Mesenchymal stem cell (in vitro differentiated cells and primary cell): Measurements from ENCODE around the gene C19orf12.

Source experiments
- DNase-seq: peaks from one replicate; pipeline ENCODE4 v3.0.0-alpha.2; 2013
- H2AFZ ChIP-seq: one replicate; pipeline ENCODE4 v1.6.1; 2013; ENCODE audit warnings: low read depth, mild to moderate bottlenecking, control low read depth, inconsistent platforms, low read length, moderate library complexity
- H2AK5ac ChIP-seq: 2 replicates; pipeline ENCODE4 v1.6.1; 2013; ENCODE audit warnings: low read length, moderate library complexity, mild to moderate bottlenecking, inconsistent platforms; ENCODE audit not compliant: severe bottlenecking
- H2BK120ac ChIP-seq: one replicate; pipeline ENCODE4 v1.6.1; 2013; ENCODE audit warnings: low read depth, mild to moderate bottlenecking, inconsistent platforms, low read length, moderate library complexity
- H2BK12ac ChIP-seq, 2 experiments: one replicate each; pipeline ENCODE4 v1.6.1; 2013; ENCODE audit warnings: inconsistent platforms in 2 of 2, low read length in 2 of 2, mild to moderate bottlenecking in 2 of 2, moderate library complexity in 2 of 2, control low read depth in 1 of 2
- H2BK15ac ChIP-seq: one replicate; pipeline ENCODE4 v1.6.1; 2013; ENCODE audit warnings: mild to moderate bottlenecking, low read depth, inconsistent platforms; ENCODE audit not compliant: poor library complexity, severe bottlenecking
- H2BK5ac ChIP-seq: 2 replicates; pipeline ENCODE4 v1.6.1; 2013; ENCODE audit warnings: low read depth, mild to moderate bottlenecking, low read length, control low read depth, inconsistent platforms; ENCODE audit not compliant: poor library complexity, severe bottlenecking
- H3K14ac ChIP-seq, 2 experiments: one replicate each; pipeline ENCODE4 v1.6.1; 2013; ENCODE audit warnings: inconsistent platforms in 2 of 2, low read length in 2 of 2, control low read depth in 1 of 2, mild to moderate bottlenecking in 1 of 2, moderate library complexity in 1 of 2
- H3K18ac ChIP-seq, 2 experiments: one replicate each; pipeline ENCODE4 v1.6.1; 2013; ENCODE audit warnings: inconsistent platforms in 2 of 2, low read length in 2 of 2, control low read depth in 1 of 2, low read depth in 1 of 2, mild to moderate bottlenecking in 1 of 2
- H3K23ac ChIP-seq, 2 experiments: one replicate each; pipeline ENCODE4 v1.6.1; 2013; ENCODE audit warnings: inconsistent platforms in 2 of 2, low read length in 2 of 2, mild to moderate bottlenecking in 2 of 2, moderate library complexity in 2 of 2, control low read depth in 1 of 2
- H3K27ac ChIP-seq: 2 replicates; pipeline ENCODE4 v1.5.1; 2013; ENCODE audit warnings: mild to moderate bottlenecking, moderate library complexity, low read length, control low read depth, inconsistent platforms; ENCODE audit not compliant: poor library complexity, severe bottlenecking
- H3K27me3 ChIP-seq, 2 experiments: 2 replicates each; pipeline versions ENCODE4 v1.6.1 to v1.7.0; 2013; ENCODE audit warnings: low read length in 2 of 2, mild to moderate bottlenecking in 2 of 2, moderate library complexity in 2 of 2, control low read depth in 1 of 2, inconsistent platforms in 1 of 2; ENCODE audit not compliant: control insufficient read depth in 1 of 2, insufficient read depth in 1 of 2
- H3K36me3 ChIP-seq, 2 experiments: 2 replicates each; pipeline versions ENCODE4 v1.6.1 to v1.7.0; 2013; ENCODE audit warnings: low read length in 2 of 2, control low read depth in 1 of 2, inconsistent platforms in 1 of 2, low read depth in 1 of 2, mild to moderate bottlenecking in 1 of 2; ENCODE audit not compliant: insufficient read depth in 2 of 2, control insufficient read depth in 1 of 2
- H3K4ac ChIP-seq, 2 experiments: one replicate each; pipeline ENCODE4 v1.6.1; 2013; ENCODE audit warnings: inconsistent platforms in 2 of 2, low read length in 2 of 2, mild to moderate bottlenecking in 2 of 2, moderate library complexity in 2 of 2, control low read depth in 1 of 2, low read depth in 1 of 2
- H3K4me1 ChIP-seq: 2 replicates; pipeline ENCODE4 v1.6.1; 2013; ENCODE audit warnings: low read depth, low read length, control low read depth; ENCODE audit not compliant: control insufficient read depth, insufficient read depth
- H3K4me2 ChIP-seq: 2 replicates; pipeline ENCODE4 v1.6.1; 2013; ENCODE audit warnings: low read length, mild to moderate bottlenecking, inconsistent platforms; ENCODE audit not compliant: poor library complexity, severe bottlenecking
- H3K4me3 ChIP-seq, 2 experiments: 2 replicates each; pipeline versions ENCODE4 v1.5.1 to v1.7.0; 2013; ENCODE audit warnings: low read length in 2 of 2, mild to moderate bottlenecking in 2 of 2, control low read depth in 1 of 2, low read depth in 1 of 2; ENCODE audit not compliant: insufficient read depth in 1 of 2
- H3K79me1 ChIP-seq: replicated peaks from 2 replicates; pipeline ENCODE4 v1.6.1; 2013; ENCODE audit warnings: mild to moderate bottlenecking, control low read depth, low read length, inconsistent platforms; ENCODE audit not compliant: poor library complexity, severe bottlenecking
- H3K9ac ChIP-seq: 2 replicates; pipeline ENCODE4 v1.7.0; 2013; ENCODE audit warnings: mild to moderate bottlenecking, low read length, moderate library complexity
- H3K9me3 ChIP-seq: 2 replicates; pipeline ENCODE4 v1.7.0; 2013; ENCODE audit warnings: mild to moderate bottlenecking, low read length; ENCODE audit not compliant: control insufficient read depth
- H4K8ac ChIP-seq: one replicate; pipeline ENCODE4 v1.6.1; 2013; ENCODE audit warnings: inconsistent platforms, mild to moderate bottlenecking, low read length, moderate library complexity
- H4K91ac ChIP-seq: one replicate; pipeline ENCODE4 v1.6.1; 2013; ENCODE audit warnings: mild to moderate bottlenecking, low read length, inconsistent platforms
- WGBS: methylation state at CpG from one replicate; pipeline ENCODE4 v1.1.7; 2013; ENCODE audit warnings: mixed read lengths; 5-methylcytosine and 5-hydroxymethylcytosine counted together

The C19orf12 gene

DNA sequence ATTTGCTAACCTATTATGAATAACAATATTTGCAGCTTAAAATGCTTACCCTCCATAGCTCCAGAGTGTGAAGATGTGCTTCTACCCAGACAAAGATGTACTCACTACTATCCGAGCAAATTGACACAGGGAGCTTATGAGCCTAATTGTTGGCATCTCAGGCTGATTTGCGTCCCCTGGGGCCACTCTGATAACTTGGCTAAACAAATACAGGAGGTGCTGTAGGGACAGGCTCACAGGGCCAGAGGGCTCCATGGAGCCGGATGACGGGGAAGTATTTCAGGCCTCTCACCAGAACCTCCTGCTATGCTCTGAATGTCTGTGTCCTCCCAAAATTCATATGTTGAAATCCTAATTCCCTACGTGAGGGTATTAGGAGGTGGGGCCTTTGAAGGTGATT lies 26.7 kb upstream of the C19orf12 start:
- H4K8ac ChIP-seq, result no peak overlapping the region
- no peak overlapping the region for H3K23ac ChIP-seq
- DNase-seq, result no peak
- no peak overlapping the region for H3K14ac ChIP-seq
- no peak overlapping the region for H3K4ac ChIP-seq
- no peaks in the 10 kb centered on the region for H3K36me3 ChIP-seq
- no peaks in the 10 kb centered on the region for H3K79me1 ChIP-seq
- no peak overlapping the region for H2AFZ ChIP-seq
- no peak overlapping the region for H2BK15ac ChIP-seq
- H4K91ac ChIP-seq, result no peak overlapping the region
- no peak overlapping the region for H2BK120ac ChIP-seq
- H2BK12ac ChIP-seq, result no peak overlapping the region
- no peak overlapping the region for H3K18ac ChIP-seq
- H2BK5ac ChIP-seq, result no peak overlapping the region
- H3K9ac ChIP-seq, result no peak overlapping the region
- no peaks in the 10 kb centered on the region for H3K4me1 ChIP-seq
- H3K27me3 ChIP-seq, result peaks cover 15 to 43% of the 10 kb centered on the region in 2 experiments
- H3K9me3 ChIP-seq, result no peaks in the 10 kb centered on the region
- H2AK5ac ChIP-seq, result no peak overlapping the region
- no peak overlapping the region for H3K4me2 ChIP-seq
- no peak overlapping the region for H3K4me3 ChIP-seq
- 60% methylated on average over 5 of the region's 5 CpGs for WGBS
- no peak overlapping the region for H3K27ac ChIP-seq

DNA sequence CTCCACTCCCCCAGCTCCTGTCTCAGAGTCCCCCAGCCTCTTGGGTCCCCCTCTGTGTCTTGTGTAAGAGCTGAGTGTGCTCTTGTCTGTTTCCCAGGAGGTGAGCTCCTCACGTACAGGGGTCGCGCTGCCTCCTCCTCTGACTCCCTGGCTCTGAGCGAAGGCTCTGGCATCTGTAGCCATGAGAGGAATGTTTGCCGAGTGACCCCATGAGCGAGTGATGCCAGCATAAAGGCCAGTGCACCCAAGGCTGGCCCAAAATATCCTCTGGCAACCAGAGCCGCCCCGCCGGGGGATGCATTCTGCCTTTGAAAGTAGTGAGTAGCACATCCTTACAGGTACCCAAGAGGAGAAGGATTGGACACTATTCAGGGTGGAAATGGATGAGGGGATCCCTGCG lies 26.2 kb upstream of the C19orf12 start:
- Histone ChIP-seq H3K9ac (no peak overlapping the region), H3K27ac (no peak overlapping the region)
- WGBS, result 88% methylated on average over 10 of the region's 10 CpGs

DNA sequence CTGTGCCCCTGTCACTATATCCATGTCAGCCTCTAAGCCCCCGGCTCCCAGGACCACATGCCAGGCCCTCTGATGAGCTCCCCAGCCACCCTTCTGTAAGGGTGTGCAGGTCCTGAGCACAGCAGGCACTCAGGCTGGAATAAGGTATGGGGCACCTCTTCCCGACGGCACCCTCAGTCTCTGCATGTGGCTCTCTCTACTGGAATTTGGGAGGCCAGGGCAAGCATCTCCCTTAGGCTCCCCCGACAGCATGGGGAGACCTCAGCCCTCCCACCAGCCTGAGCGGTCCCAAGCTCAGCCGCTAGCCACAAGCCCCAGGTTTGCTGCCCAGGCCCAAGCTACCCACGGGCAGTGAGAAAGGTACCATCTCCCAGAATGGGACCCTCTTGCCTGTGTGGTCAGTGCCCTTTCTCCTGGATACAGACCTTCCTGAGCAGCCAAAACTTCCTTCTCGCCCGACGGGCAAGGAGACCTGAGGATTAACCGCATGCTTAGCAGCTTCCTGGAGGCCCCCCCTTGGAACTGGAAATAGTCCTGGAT lies 22.5 kb upstream of the C19orf12 start:
- H2AK5ac ChIP-seq, result no peak overlapping the region
- H3K36me3 ChIP-seq, result no peaks in the 10 kb centered on the region
- H3K9ac ChIP-seq, result no peak overlapping the region
- no peak overlapping the region for H3K23ac ChIP-seq
- H2BK120ac ChIP-seq, result no peak overlapping the region
- no peak overlapping the region for H2BK5ac ChIP-seq
- H3K4me2 ChIP-seq, result no peak overlapping the region
- no peak overlapping the region for H4K8ac ChIP-seq
- no peak overlapping the region for H3K4ac ChIP-seq
- H3K18ac ChIP-seq, result no peak overlapping the region
- no peak overlapping the region for H4K91ac ChIP-seq
- no peak overlapping the region for H2BK15ac ChIP-seq
- H3K14ac ChIP-seq, result no peak overlapping the region
- no peaks in the 10 kb centered on the region for H3K4me1 ChIP-seq
- no peak for DNase-seq
- H3K9me3 ChIP-seq, result no peaks in the 10 kb centered on the region
- H3K4me3 ChIP-seq, result no peak overlapping the region
- H2BK12ac ChIP-seq, result no peak overlapping the region
- 84% methylated on average over 11 of the region's 11 CpGs for WGBS
- no peak overlapping the region for H2AFZ ChIP-seq
- no peaks in the 10 kb centered on the region for H3K79me1 ChIP-seq
- H3K27ac ChIP-seq, result no peak overlapping the region
- H3K27me3 ChIP-seq, result peaks cover 25 to 51% of the 10 kb centered on the region in 2 experiments

More for the DNA sequence above, 26.2 kb upstream of the C19orf12 start:
- H3K4me1 ChIP-seq, result no peaks in the 10 kb centered on the region
- H2BK15ac ChIP-seq, result no peak overlapping the region
- no peak overlapping the region for H4K8ac ChIP-seq
- H3K79me1 ChIP-seq, result no peaks in the 10 kb centered on the region
- H2BK120ac ChIP-seq, result no peak overlapping the region
- no peak overlapping the region for H3K4me2 ChIP-seq
- DNase-seq, result no peak
- no peak overlapping the region for H3K23ac ChIP-seq
- H2BK5ac ChIP-seq, result no peak overlapping the region
- no peak overlapping the region for H2AK5ac ChIP-seq
- no peak overlapping the region for H4K91ac ChIP-seq
- no peak overlapping the region for H3K18ac ChIP-seq
- no peak overlapping the region for H3K14ac ChIP-seq
- no peaks in the 10 kb centered on the region for H3K36me3 ChIP-seq
- H2AFZ ChIP-seq, result no peak overlapping the region
- H3K4me3 ChIP-seq, result no peak overlapping the region
- H3K9me3 ChIP-seq, result no peaks in the 10 kb centered on the region
- H2BK12ac ChIP-seq, result no peak overlapping the region
- no peak overlapping the region for H3K4ac ChIP-seq
- H3K27me3 ChIP-seq, result peaks cover 15 to 43% of the 10 kb centered on the region in 2 experiments

DNA sequence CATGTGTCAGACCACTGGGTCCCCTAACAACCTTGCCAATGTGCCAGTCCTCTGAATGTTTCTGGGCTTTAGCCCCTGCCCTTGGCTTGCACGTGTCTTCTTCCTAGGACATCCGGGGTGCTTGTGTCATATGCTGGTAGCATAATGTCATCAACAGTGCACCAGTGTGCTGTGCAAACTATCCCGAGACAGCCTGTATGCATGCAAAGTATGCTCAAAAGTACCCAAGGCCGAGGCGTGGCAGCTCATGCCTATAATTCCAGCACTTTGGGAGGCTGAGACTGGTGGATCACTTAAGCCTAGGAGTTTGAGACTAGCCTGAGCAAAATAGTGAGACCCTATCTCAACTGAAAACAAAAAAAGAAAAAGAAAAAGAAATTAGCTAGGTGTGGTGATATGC lies 20.8 kb upstream of the C19orf12 start:
- Histone ChIP-seq H3K4me3 (no peak overlapping the region), H3K4me2 (no peak overlapping the region), H2AK5ac (no peak overlapping the region), H3K27ac (no peak overlapping the region), H4K91ac (no peak overlapping the region), H3K23ac (no peak overlapping the region), H2BK15ac (no peak overlapping the region), H3K9ac (no peak overlapping the region), H3K18ac (no peak overlapping the region), H3K9me3 (no peaks in the 10 kb centered on the region), H4K8ac (no peak overlapping the region), H3K36me3 (no peaks in the 10 kb centered on the region), H2BK5ac (no peak overlapping the region), H3K79me1 (no peaks in the 10 kb centered on the region), H2BK12ac (no peak overlapping the region), H3K4ac (no peak overlapping the region), H3K4me1 (no peaks in the 10 kb centered on the region), H2BK120ac (no peak overlapping the region), H2AFZ (no peak overlapping the region), H3K27me3 (peaks cover 32 to 58% of the 10 kb centered on the region in 2 experiments), H3K14ac (no peak overlapping the region)
- no peak for DNase-seq
- 88% methylated on average over 5 of the region's 5 CpGs for WGBS
